ENCODE results near the gene MCM3.
A peak's percentile ranks its signal among the peaks of the same experiment; 100 is the strongest.

Gene MCM3

DNA sequence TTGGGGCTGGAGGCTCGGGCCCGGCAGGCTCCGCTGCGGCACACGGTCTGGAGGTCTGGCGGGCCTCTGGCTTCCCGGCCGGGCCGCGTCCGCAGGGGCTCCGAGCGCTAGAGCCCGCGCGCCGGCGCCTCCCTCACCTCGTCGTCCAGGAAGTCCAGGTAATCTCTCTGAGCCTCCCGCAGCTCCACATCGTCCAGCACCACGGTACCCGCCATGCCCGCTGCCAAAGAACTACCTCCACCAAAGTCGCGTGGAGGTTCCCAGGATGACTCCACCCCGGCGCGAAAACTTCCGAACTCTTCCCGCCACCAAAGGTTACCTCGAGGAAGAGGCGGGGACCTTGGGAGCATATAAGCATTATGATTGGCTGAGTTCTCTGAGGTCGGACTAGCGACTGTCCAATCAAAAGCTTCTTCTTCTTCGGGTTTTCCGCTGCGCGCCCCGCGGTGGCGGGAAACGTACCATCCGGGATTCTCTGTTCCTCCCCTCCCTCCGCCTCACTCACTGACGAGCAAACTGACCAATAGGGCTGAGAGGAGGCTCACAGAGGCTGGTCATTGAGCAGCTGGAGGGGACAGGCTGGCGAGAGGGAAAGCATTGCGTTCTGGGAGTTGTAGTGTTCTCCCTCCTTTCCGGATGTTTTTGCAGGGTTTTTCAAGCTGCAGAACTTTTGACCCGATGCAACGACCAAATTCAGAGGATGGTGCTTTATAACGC lies at the start of gene MCM3:
Gene MCM3, minus strand, starts transcription at position 283 of the 717 bp plus-strand sequence. Its CDS starts 68 bp downstream, at position 215.
- FAIRE-seq, result peak; percentile 90

DNA sequence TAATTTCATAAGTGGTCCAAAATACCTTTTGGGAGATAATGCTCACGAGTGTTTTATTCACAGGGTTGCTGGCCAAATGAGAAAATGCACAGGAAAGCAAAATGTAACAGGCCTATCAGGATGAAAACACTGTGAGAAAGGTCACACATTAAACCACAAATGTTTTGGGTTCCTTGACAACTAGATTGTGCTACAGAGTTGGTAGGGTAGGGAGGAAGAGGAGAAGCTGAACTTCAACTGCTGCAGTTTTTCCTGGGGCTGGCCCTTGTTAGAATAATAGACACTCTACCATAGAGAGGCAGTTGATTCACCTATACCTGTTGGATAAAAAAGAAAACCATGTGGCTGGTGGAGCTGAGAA lies 49.3 kb upstream of the MCM3 start:
- FAIRE-seq, result no peak

DNA sequence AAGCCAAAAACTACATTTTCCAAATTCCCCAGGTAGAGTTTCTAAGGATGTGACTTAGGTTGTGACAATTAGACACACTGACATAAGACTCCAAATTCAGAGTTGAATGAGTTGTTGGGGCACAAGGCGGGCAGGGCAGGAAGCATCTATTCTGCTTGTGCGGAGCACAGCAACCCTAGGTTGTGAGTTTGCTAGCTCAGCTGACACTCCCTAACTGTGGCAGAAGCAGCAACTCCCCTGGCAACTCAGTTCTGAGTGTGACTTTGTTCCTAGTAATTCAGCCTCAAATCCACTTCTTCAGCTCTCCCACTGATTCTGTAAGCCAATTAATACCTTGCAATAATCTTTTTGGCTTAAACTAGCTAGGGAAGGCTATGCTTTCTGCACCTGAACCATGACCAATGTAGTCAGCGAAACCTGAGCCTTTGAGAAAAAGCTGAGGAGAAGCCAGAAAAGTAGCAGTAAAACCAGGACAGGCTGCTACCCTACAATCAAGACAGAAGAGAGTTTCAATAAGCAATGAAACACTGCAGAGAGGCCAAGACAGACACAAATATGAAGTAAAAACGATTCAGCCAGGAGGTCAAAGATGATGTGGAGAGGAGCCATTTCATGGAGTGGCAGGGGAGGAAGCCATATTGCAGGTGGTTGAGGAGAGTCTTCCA lies 47.4 kb upstream of the MCM3 start:
- FAIRE-seq, result no peak

GRCh38 chr6:52330470-52330869 lies 45.9 kb upstream of the MCM3 start:
- no peak for FAIRE-seq

DNA sequence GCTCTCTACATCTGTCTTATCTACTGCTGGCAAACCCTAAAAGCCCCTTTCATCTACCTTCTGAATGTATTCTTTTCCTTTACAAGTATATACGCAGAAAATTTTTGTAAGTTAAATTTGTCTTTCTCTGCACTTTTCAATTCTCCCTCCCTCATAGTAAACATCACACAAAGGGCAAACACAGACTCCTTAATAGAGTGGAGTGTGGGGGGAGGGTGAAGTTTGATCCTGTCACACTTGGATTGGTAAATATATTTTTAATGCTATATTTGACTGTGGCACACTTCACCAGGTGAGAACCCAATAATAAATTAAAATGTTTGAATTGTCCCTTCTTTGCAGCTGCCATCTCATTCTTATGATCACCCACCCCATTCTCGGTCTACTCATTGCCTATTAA lies 44.2 kb upstream of the MCM3 start:
- FAIRE-seq, result no peak

- no peak for FAIRE-seq
Measured at GRCh38 chr6:52328303-52328662, 43.7 kb upstream of the MCM3 start.

DNA sequence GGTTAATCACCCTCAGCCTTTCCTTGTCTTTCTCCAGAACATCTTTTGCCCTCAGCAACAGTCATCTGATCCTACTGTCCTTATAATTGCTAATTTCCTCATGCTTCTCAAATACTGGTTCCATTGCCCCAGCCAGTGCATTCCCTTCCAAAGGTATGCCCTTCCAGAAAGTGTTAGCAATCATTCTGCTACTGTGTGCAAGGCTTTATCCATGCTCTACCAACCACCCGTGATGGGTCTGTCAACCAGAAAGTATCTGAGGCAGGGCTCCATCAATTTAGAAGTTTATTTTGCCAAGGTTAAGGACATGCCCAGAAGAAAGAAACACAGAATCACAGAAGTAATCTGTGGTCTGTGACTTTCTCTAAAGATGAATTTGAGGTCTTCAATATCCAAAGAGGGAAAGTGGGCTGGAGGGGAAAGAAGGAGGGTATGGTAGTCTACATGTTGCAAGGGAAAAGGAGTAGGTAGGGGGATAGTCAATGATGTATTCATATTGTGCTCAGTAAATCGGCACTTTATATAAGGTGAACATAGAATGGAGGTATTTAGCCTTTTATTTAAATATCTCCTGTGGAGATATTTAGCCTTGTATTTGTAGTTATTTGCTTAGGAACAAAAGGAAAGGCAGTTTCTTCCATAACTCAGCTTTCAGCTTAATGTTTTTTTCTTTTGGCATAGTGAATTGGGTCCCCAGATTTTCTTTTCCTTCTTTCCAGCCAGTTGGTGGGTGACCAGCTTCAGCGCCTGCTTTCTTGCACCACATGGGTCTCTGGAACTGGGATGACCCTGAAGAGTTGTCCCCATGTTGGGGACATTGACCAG lies 42.2 kb upstream of the MCM3 start:
- no peak for FAIRE-seq

DNA sequence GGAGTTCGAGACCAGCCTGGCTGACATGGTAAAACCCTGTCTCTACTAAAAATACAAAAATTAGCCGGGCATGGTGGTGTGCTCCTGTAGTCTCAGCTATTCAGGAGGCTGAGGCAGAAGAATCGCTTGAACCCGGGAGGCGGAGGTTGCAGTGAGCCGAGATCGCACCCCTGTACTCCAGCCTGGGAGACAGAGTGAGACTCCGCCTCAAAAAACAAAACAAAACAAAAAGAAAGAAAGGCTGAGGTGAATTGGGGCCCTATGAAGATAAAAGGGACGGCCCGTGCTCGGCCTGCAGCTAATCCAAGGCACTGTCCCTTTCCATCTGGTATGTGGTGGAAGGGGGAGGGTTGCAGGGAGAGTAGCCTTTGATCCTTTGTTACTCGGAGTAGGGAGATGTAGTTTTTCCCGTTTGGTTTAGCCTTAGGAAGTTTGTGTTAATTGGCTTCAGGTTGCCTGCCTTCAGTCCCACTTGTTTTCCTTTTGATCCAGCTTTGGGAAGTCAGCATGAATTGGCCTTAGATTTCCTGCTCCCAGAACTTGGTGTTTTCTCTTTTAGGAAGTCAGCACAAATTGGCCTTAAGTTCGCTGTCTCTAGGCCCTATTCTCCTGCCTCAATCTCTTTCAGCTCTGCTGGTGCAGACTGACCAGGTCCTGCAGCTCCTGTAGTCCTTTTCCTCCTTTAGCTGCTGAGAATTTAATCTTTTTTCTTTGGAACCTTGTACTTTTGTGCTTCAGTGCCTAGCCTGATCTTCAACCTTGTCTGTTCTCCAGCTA lies 41.3 kb upstream of the MCM3 start:
- no peak for FAIRE-seq

- FAIRE-seq, result no peak
Measured at GRCh38 chr6:52324189-52324588, 39.6 kb upstream of the MCM3 start.

DNA sequence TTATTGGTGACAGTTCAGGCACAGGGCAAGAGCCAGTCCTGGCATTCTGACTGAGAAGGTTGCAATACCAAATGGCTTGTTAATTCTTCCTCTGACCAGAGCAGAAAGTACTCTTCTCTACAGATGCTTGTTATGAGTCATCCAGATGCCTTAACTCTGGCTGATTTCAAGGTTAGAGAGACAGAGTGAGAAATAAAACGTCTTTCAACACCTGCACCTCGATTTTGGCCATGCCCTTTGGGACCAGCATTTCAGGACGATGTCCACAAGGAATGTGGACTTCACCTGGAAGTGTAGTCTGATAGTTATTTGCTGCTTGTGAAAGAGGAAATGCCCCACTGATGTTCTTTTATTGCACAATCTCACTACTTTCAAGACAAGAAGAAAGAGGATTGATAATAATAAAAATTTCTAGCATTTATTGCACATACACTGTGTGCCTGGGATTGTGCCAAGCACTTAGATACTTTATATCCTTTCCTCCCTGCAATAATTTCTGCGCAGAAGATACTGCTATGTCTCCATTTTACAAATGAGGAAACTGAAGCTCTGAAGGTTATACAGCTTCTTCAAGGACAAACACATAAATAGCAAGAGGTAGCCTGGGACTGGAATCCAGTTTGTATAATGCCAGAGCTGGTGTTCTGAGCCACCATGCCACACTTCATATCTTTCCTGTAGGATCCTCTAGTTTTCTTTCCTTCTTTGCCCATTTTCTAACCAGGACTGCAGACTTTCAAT lies 33.5 kb upstream of the MCM3 start:
- no peak for FAIRE-seq

GRCh38 chr6:52317211-52317610 lies 32.7 kb upstream of the MCM3 start:
- no peak for FAIRE-seq

GRCh38 chr6:52314752-52315151 lies 30.2 kb upstream of the MCM3 start:
- no peak for FAIRE-seq

DNA sequence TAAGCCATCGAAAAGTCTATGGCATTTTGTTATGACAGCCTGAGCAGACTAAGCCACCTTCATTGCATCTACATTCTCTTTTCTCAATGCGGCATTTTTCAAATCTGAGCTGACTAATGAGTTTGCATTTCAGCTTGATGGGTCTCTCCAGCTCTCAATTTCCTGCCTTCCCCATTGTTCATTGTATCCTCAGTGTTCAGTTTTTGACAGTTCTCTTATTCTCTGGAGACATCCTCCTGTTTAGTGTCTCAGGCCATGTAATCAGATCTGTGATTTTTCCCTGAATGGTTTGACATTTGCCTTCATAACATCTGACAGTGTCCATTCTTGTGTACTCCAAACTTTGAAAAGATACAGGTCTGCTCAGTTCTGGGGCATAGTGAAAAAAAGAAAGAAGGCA lies 27.9 kb upstream of the MCM3 start:
- FAIRE-seq, result no peak

GRCh38 chr6:52310932-52311331 lies 26.4 kb upstream of the MCM3 start:
- no peak for FAIRE-seq

- no peak for FAIRE-seq
Measured at GRCh38 chr6:52307900-52308372, 23.4 kb upstream of the MCM3 start.

GRCh38 chr6:52306972-52307870 lies 22.7 kb upstream of the MCM3 start:
- no peak for FAIRE-seq

DNA sequence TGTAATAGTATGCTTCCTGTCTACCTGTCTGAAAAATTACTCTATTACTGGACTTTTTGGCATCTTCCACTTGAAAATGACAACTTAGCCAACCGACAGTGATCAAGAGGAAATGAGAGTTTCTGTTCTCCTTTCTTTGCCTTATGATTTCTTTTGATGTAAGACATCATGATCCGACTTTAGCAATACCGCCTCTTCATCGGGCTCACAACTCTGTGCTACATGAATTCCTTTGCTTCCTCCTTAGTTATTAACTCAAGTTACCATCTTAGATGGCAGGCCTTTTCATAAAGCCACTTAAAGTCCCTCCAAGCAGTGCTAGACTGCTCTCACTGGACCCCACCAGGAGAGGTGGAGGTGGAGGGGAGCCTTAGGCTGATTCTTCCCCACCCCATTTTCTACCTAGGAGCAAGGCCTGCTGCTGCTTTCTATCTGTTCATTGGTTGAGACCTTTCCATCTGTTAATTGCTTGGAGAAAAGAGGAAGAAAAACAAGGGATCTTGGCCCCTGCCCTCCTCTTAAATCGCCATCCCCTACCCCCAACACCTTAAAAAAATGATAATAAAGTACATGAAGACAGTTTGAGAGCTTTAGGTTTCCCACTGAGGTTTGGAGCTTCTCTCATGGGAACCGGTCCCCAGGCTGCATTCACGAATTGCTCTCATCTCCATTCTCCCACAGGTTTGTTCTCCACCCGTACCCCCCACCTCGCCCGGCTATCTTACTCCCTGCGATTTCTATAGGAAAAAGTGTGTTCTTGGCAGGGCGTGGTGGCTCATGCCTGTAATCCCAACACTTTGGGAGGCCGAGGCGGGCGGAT lies 21.6 kb upstream of the MCM3 start:
- no peak for FAIRE-seq

DNA sequence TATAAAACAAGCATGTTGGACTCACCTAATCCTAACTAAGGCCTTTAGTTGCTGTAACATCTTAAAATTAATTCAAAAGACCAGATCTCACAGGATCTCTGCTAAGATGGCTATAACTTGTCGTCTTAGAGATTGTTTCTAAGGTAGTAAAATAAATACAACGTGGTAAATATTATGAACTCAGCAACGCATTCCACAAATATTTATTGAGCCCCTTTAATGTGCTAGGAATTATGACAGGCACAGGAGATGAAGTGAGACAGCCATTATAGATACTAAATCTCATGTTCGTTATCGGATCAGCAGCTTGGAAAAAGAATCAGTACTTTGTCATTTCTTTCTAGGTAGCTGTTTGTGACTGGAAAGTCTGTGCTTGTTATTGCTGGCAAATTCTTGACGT lies 20.9 kb upstream of the MCM3 start:
- FAIRE-seq, result no peak

- no peak for FAIRE-seq
Measured at GRCh38 chr6:52304983-52305390, 20.4 kb upstream of the MCM3 start.

DNA sequence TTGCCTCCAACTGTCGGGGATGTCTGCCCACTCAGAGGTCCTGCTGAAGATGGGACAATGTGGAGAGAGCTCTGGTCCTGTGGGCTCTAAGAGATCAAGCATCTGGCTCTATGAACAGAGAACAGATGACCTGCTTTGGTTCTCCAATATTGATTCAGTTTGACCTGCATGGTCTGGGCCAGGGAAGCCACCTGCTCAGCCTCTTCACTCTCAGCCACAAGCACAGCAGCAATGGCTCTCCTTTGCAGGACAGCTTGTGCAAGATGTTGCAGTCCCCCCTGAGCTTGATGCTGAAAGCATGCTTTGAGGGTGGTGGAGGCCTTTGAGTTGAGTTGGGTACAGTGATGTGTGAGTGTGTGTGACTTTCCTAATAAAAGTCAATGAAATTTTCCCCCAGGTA lies 18.6 kb upstream of the MCM3 start:
- no peak for FAIRE-seq

Data from colon (tissue), 2 donors.